Type B pancreatic cell (in vitro differentiated cells): ENCODE measurements around the gene CDKN3. TPM values are rescaled to one million over a fixed set of nuclear protein-coding genes. Genes with fewer than 3 reads are reported as not detected.
"Not testable (repeated sequence)": the region's sequence is repeated elsewhere in the genome, so short reads cannot be mapped to it uniquely, and the experiment has no call there.

ENCODE experiments used
- DNase-seq: peaks from one replicate; pipeline ENCODE4 v3.0.0; 2021; ENCODE audit warnings: mixed read lengths; ENCODE audit not compliant: unreplicated experiment; ENCODE audit errors: extremely low spot score
- H3K27ac Mint-ChIP-seq: 2 replicates; pipeline ENCODE4 v1.8.0; 2021; ENCODE audit warnings: mild to moderate bottlenecking, mixed read lengths
- H3K27me3 Mint-ChIP-seq: 2 replicates; pipeline ENCODE4 v1.8.0; 2021; ENCODE audit warnings: mixed read lengths
- H3K36me3 Mint-ChIP-seq: 2 replicates; pipeline ENCODE4 v1.8.0; 2021; ENCODE audit warnings: mixed read lengths
- H3K4me1 Mint-ChIP-seq: one replicate; pipeline ENCODE4 v1.8.0; 2021; ENCODE audit warnings: mixed read lengths; ENCODE audit not compliant: unreplicated experiment
- H3K4me3 Mint-ChIP-seq: 2 replicates; pipeline ENCODE4 v1.8.0; 2021; ENCODE audit warnings: mild to moderate bottlenecking, mixed read lengths
- H3K9me3 Mint-ChIP-seq: 2 replicates; pipeline ENCODE4 v1.8.0; 2021; ENCODE audit warnings: mixed read lengths
- CTCF ChIP-seq: fragments of 200-600 bp; sonication (generic); conservative IDR thresholded peaks from 2 replicates; pipeline ENCODE4 v1.5.0; 2021; ENCODE audit warnings: antibody characterized with exemption, mild to moderate bottlenecking
- total RNA-seq: library from RNA; stranded (reverse); gene quantifications from 2 replicates; pipeline ENCODE4 v1.2.1, GENCODE V29; 2021; ENCODE audit warnings: low replicate concordance

Gene CDKN3
- total RNA-seq, 1 donor from 2014 or later, result 31.0 TPM

- no peak for DNase-seq
- H3K4me1 Mint-ChIP-seq, result no peaks in the 10 kb centered on the region
- no peaks in the 10 kb centered on the region for H3K27me3 Mint-ChIP-seq
- no peak overlapping the region for H3K27ac Mint-ChIP-seq
- peaks cover 5% of the 10 kb centered on the region for H3K9me3 Mint-ChIP-seq
- no peaks in the 10 kb centered on the region for H3K36me3 Mint-ChIP-seq
- TF ChIP-seq CTCF, result no peak
- H3K4me3 Mint-ChIP-seq, result no peak overlapping the region
These were observed 60.8 kb downstream of the CDKN3 start for GRCh38 chr14:54457609-54457996.

GRCh38 chr14:54458536-54458935, 61.7 kb downstream of the CDKN3 start:
- not testable (repeated sequence) for H3K9me3 Mint-ChIP-seq, H3K4me3 Mint-ChIP-seq, H3K4me1 Mint-ChIP-seq, H3K27me3 Mint-ChIP-seq, H3K36me3 Mint-ChIP-seq, DNase-seq, H3K27ac Mint-ChIP-seq

- Mint-ChIP-seq H3K4me1 (no peaks in the 10 kb centered on the region), H3K36me3 (no peaks in the 10 kb centered on the region), H3K9me3 (peaks cover 5% of the 10 kb centered on the region), H3K27me3 (peaks cover 4% of the 10 kb centered on the region), H3K4me3 (no peak overlapping the region), H3K27ac (no peak overlapping the region)
- no peak for TF ChIP-seq CTCF
- no peak for DNase-seq
These were observed 62.3 kb downstream of the CDKN3 start for GRCh38 chr14:54459106-54459505.

GRCh38 chr14:54462048-54462447, 65.2 kb downstream of the CDKN3 start:
- DNase-seq, result no peak

GRCh38 chr14:54465654-54466053, 68.8 kb downstream of the CDKN3 start:
- TF ChIP-seq CTCF, result no peak
- Mint-ChIP-seq H3K4me3 (no peak overlapping the region), H3K36me3 (peaks cover 4% of the 10 kb centered on the region), H3K27ac (no peak overlapping the region), H3K4me1 (peaks cover 6% of the 10 kb centered on the region), H3K27me3 (peaks cover 4% of the 10 kb centered on the region), H3K9me3 (peaks cover 9% of the 10 kb centered on the region)
- DNase-seq, result no peak

More at GRCh38 chr14:54462048-54462447, 65.2 kb downstream of the CDKN3 start:
- Mint-ChIP-seq H3K4me1 (peaks cover 6% of the 10 kb centered on the region), H3K4me3 (no peak overlapping the region), H3K27ac (no peak overlapping the region), H3K9me3 (peaks cover 5% of the 10 kb centered on the region), H3K27me3 (peaks cover 4% of the 10 kb centered on the region), H3K36me3 (no peaks in the 10 kb centered on the region)
- TF ChIP-seq CTCF, result no peak

GRCh38 chr14:54467280-54467679, 70.5 kb downstream of the CDKN3 start:
- peaks cover 6% of the 10 kb centered on the region for H3K36me3 Mint-ChIP-seq
- no peak overlapping the region for H3K4me3 Mint-ChIP-seq
- no peak for DNase-seq
- no peak for TF ChIP-seq CTCF
- peaks cover 9% of the 10 kb centered on the region for H3K9me3 Mint-ChIP-seq
- H3K27ac Mint-ChIP-seq, result no peak overlapping the region
- peaks cover 4% of the 10 kb centered on the region for H3K27me3 Mint-ChIP-seq
- peaks cover 7% of the 10 kb centered on the region for H3K4me1 Mint-ChIP-seq

Other genes with a start within 250 kb of the CDKN3 start
- gene CNIH1, start 44.4 kb downstream of the CDKN3 start, total RNA-seq, result 111 and 121 TPM in 2 replicates
- gene GMFB, start 92.0 kb downstream of the CDKN3 start, total RNA-seq, result 43.4 and 48.8 TPM in 2 replicates
- gene CGRRF1, start 112.9 kb downstream of the CDKN3 start, total RNA-seq, result 12.1 and 16.7 TPM in 2 replicates
- 14.4 and 23.0 TPM in 2 replicates for gene SAMD4A, start 170.1 kb downstream of the CDKN3 start, total RNA-seq